Uterus (tissue), 2 donors: ENCODE results near the gene PPP4R3A.

Source experiments
- POLR2A ChIP-seq, 2 donors: fragments of 450-650 bp; IDR thresholded peaks; one replicate each; pipeline ENCODE4 v1.6.1; 2016; ENCODE audit warnings: antibody characterized with exemption in 2 of 2, mild to moderate bottlenecking in 1 of 2, moderate library complexity in 1 of 2
- TF ChIP-seq, protein P1 (sequence below), 4 experiments: fragments of 200-600 bp in 2 of 4; fragments of 450-650 bp in 2 of 4; sonication (generic) in 2 of 4; IDR thresholded peaks; one replicate each; pipeline ENCODE4 v1.5.1; 2016 to 2019; ENCODE audit warnings: antibody characterized with exemption in 4 of 4, mild to moderate bottlenecking in 2 of 4, moderate library complexity in 1 of 4

DNA sequence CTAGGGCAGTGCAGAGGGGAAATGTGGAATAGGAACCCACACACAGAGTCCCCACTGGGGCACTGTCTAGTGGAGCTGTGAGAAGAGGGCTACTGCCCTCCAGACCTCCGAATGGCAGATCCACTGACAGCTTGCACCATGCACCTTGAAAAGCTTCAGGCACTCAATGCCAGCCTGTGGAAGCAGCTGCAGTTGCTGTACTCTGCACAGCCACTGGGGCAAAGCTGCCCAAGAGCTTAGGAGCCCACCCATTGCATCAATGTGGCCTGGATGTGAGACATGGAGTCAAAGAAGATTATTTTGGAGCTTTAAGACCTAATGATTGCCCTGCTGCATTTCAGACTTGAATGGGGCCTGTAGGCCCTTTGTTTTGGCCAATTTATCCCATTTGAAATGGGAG, 70.8 kb downstream of the PPP4R3A start:
- TF ChIP-seq, protein P1, sequence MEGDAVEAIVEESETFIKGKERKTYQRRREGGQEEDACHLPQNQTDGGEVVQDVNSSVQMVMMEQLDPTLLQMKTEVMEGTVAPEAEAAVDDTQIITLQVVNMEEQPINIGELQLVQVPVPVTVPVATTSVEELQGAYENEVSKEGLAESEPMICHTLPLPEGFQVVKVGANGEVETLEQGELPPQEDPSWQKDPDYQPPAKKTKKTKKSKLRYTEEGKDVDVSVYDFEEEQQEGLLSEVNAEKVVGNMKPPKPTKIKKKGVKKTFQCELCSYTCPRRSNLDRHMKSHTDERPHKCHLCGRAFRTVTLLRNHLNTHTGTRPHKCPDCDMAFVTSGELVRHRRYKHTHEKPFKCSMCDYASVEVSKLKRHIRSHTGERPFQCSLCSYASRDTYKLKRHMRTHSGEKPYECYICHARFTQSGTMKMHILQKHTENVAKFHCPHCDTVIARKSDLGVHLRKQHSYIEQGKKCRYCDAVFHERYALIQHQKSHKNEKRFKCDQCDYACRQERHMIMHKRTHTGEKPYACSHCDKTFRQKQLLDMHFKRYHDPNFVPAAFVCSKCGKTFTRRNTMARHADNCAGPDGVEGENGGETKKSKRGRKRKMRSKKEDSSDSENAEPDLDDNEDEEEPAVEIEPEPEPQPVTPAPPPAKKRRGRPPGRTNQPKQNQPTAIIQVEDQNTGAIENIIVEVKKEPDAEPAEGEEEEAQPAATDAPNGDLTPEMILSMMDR (IDR thresholded peaks at IDR 0.05), result no peak
- TF ChIP-seq POLR2A (IDR thresholded peaks at IDR 0.05), result no peak
